GM12892 (cell line): ENCODE results near the gene FFAR2.

Experiments
- POLR2AphosphoS5 ChIP-seq: IDR thresholded peaks from 2 replicates; pipeline ENCODE4 v1.6.1; 2011; ENCODE audit warnings: low read depth, low read length, control low read depth
- TAF1 ChIP-seq: IDR thresholded peaks from 2 replicates; pipeline ENCODE4 v1.6.1; 2011; ENCODE audit warnings: low read depth, mild to moderate bottlenecking, control low read depth, low read length, borderline replicate concordance

DNA sequence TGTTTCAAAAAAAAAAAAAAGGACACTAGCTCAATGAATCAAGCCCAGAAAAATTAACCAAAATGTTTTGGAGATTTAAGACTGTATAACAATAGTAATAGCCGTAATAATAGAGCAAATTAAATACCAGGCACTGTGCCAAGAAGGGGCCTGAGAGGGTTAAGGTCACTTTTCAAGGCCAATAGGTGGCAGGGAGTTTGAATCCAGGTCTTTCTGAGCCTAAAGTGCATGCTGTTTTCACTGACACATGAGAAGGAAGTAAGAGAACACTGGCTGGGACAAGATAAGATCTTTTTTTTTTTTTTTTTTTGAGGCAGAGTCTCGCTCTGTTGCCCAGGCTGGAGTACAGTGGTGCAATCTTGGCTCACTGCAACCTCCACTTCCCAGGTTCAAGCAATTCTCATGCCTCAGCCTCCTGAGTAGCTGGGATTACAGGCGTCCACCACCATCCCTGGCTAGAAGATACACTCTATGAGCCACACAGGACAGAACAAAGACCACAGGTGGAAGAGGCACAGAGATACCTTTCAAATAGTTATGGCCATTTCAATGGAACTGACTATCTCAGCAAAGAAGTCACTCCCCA is 7.7 kb downstream of the FFAR2 start:
- TF ChIP-seq POLR2AphosphoS5 (no peak), TAF1 (no peak)
